IMR-90 (cell line): ENCODE results near the gene SERP2. TPM values are rescaled to one million over a fixed set of nuclear protein-coding genes. Genes with fewer than 3 reads are reported as not detected.

Experiments used
- ATAC-seq: fragments of 200-7000 bp; cut with Tn5 transposase; 2 replicates; pipeline ENCODE4 v1.9.1; 2020; ENCODE audit warnings: low read depth, mild to moderate bottlenecking, moderate library complexity
- BruUV-seq: library from RNA; stranded (reverse); fragments of 400-500 nt; replicated peaks from 2 replicates; lab custom pipeline; 2021; lab: Mats Ljungman, UMichigan
- CTCF ChIA-PET: fragments of 300-600 bp; formaldehyde crosslinking; extraction: SDS; loops from one replicate; lab custom pipeline; 2021; ENCODE audit warnings: antibody characterized with exemption; lab: Yijun Ruan, JAX
- POLR2A ChIA-PET: fragments of 300-600 bp; sonication (Branson Sonifier 250); formaldehyde crosslinking; loops from one replicate; lab custom pipeline; 2022; ENCODE audit warnings: antibody characterized with exemption; ENCODE audit not compliant: unreplicated experiment; lab: Charles Lee
- DNase-seq: peaks from one replicate; pipeline ENCODE4 v3.0.0; 2013
- H2AFZ ChIP-seq: replicated peaks from 2 replicates; pipeline ENCODE3; 2013; ENCODE audit warnings: low read length, mild to moderate bottlenecking; ENCODE audit not compliant: poor library complexity
- H2AK5ac ChIP-seq: 2 replicates; pipeline ENCODE4 v1.6.1; 2013; ENCODE audit warnings: low read depth, low read length, inconsistent platforms
- H2AK9ac ChIP-seq: replicated peaks from 2 replicates; pipeline ENCODE3; 2013; ENCODE audit warnings: mild to moderate bottlenecking, low read depth, low read length, moderate library complexity; ENCODE audit not compliant: poor library complexity
- H2BK120ac ChIP-seq: 2 replicates; pipeline ENCODE4 v1.6.1; 2013; ENCODE audit warnings: low read depth, low read length, inconsistent platforms
- H2BK15ac ChIP-seq: 3 replicates; pipeline ENCODE4 v1.6.1; 2013; ENCODE audit warnings: low read depth, low read length, inconsistent platforms
- H2BK20ac ChIP-seq: 2 replicates; pipeline ENCODE4 v1.6.1; 2013; ENCODE audit warnings: low read depth, mild to moderate bottlenecking, inconsistent platforms, low read length, moderate library complexity
- H2BK5ac ChIP-seq: 2 replicates; pipeline ENCODE4 v1.6.1; 2013; ENCODE audit warnings: mild to moderate bottlenecking, low read depth, low read length, inconsistent platforms; ENCODE audit not compliant: poor library complexity, severe bottlenecking
- H3K14ac ChIP-seq: replicated peaks from 2 replicates; pipeline ENCODE4 v1.6.1; 2013; ENCODE audit warnings: low read depth, low read length, inconsistent platforms
- H3K18ac ChIP-seq: 2 replicates; pipeline ENCODE4 v1.6.1; 2013; ENCODE audit warnings: low read depth, low read length, control low read depth
- H3K23ac ChIP-seq: 2 replicates; pipeline ENCODE4 v1.6.1; 2013; ENCODE audit warnings: low read depth, low read length, inconsistent platforms
- H3K27ac ChIP-seq: 2 replicates; pipeline ENCODE4 v1.5.1; 2013; ENCODE audit warnings: mild to moderate bottlenecking, control low read depth, low read length; ENCODE audit not compliant: insufficient read depth
- H3K27me3 ChIP-seq: 2 replicates; pipeline ENCODE4 v1.6.1; 2013; ENCODE audit warnings: low read length; ENCODE audit not compliant: control insufficient read depth, insufficient read depth
- H3K36me3 ChIP-seq: 2 replicates; pipeline ENCODE4 v1.6.1; 2013; ENCODE audit warnings: low read length, mixed read lengths; ENCODE audit not compliant: control insufficient read depth, insufficient read depth
- H3K4ac ChIP-seq: 2 replicates; pipeline ENCODE4 v1.6.1; 2013; ENCODE audit warnings: low read depth, low read length, inconsistent platforms
- H3K4me1 ChIP-seq: 2 replicates; pipeline ENCODE4 v1.6.1; 2013; ENCODE audit warnings: low read length, mixed read lengths; ENCODE audit not compliant: control insufficient read depth, insufficient read depth
- H3K4me2 ChIP-seq: 2 replicates; pipeline ENCODE4 v1.6.1; 2013; ENCODE audit warnings: low read depth, mild to moderate bottlenecking, control low read depth, low read length, moderate library complexity
- H3K4me3 ChIP-seq: 2 replicates; pipeline ENCODE4 v1.5.1; 2013; ENCODE audit warnings: low read depth, mild to moderate bottlenecking, control low read depth, low read length, moderate library complexity; ENCODE audit not compliant: insufficient read depth
- H3K56ac ChIP-seq: 2 replicates; pipeline ENCODE4 v1.6.1; 2013; ENCODE audit warnings: low read length, inconsistent platforms; ENCODE audit not compliant: insufficient read depth; ENCODE audit errors: extremely low read depth
- H3K79me1 ChIP-seq, 2 experiments: 2 replicates each; pipeline ENCODE4 v1.6.1; 2013; ENCODE audit warnings: low read length in 2 of 2, inconsistent platforms in 1 of 2, low read depth in 1 of 2
- H3K9ac ChIP-seq: 2 replicates; pipeline ENCODE4 v1.6.1; 2013; ENCODE audit warnings: low read depth, low read length, control low read depth
- H3K9me1 ChIP-seq: 2 replicates; pipeline ENCODE4 v1.6.1; 2013; ENCODE audit warnings: low read length, inconsistent platforms; ENCODE audit not compliant: insufficient read depth
- H3K9me3 ChIP-seq: 2 replicates; pipeline ENCODE4 v1.6.1; 2013; ENCODE audit warnings: low read length; ENCODE audit not compliant: control insufficient read depth, insufficient read depth
- H4K20me1 ChIP-seq: 2 replicates; pipeline ENCODE4 v1.6.1; 2013; ENCODE audit warnings: low read length, inconsistent platforms; ENCODE audit not compliant: insufficient read depth
- H4K5ac ChIP-seq: 2 replicates; pipeline ENCODE4 v1.6.1; 2013; ENCODE audit warnings: mild to moderate bottlenecking, low read depth, low read length, control low read depth
- H4K8ac ChIP-seq, 2 experiments: 2 replicates each; pipeline ENCODE4 v1.6.1; 2013; ENCODE audit warnings: low read depth in 2 of 2, low read length in 2 of 2, control low read depth in 1 of 2, inconsistent platforms in 1 of 2
- H4K91ac ChIP-seq: 2 replicates; pipeline ENCODE4 v1.6.1; 2013; ENCODE audit warnings: low read depth, low read length, inconsistent platforms; ENCODE audit not compliant: insufficient read depth
- BHLHE40 ChIP-seq: fragments of 150-350 bp; IDR thresholded peaks from 2 replicates; pipeline ENCODE4 v1.6.1; 2016; ENCODE audit warnings: mild to moderate bottlenecking, low read depth, low read length
- CEBPB ChIP-seq: IDR thresholded peaks from 2 replicates; pipeline ENCODE4 v1.6.1; 2012; ENCODE audit warnings: low read depth, low read length, improper control_type of control experiment
- CHD1 ChIP-seq: IDR thresholded peaks from 2 replicates; pipeline ENCODE4 v1.6.1; 2012; ENCODE audit warnings: low read depth, low read length, improper control_type of control experiment
- CTCF ChIP-seq: conservative IDR thresholded peaks from 2 replicates; pipeline ENCODE4 v1.5.1; 2012; ENCODE audit warnings: mild to moderate bottlenecking, low read depth, low read length, improper control_type of control experiment
- ELK1 ChIP-seq: fragments of 150-350 bp; IDR thresholded peaks from 2 replicates; pipeline ENCODE4 v1.6.1; 2016; ENCODE audit warnings: low read depth, mild to moderate bottlenecking, low read length, moderate library complexity, borderline replicate concordance
- FOS ChIP-seq: fragments of 150-350 bp; IDR thresholded peaks from 2 replicates; pipeline ENCODE4 v1.6.1; 2016; ENCODE audit warnings: low read depth, low read length
- MAFK ChIP-seq: IDR thresholded peaks from 2 replicates; pipeline ENCODE4 v1.6.1; 2012; ENCODE audit warnings: low read depth, low read length, improper control_type of control experiment
- MAZ ChIP-seq: IDR thresholded peaks from 2 replicates; pipeline ENCODE4 v1.6.1; 2012; ENCODE audit warnings: low read depth, mild to moderate bottlenecking, low read length, improper control_type of control experiment, moderate library complexity, borderline replicate concordance
- MXI1 ChIP-seq: IDR thresholded peaks from 2 replicates; pipeline ENCODE4 v1.6.1; 2012; ENCODE audit warnings: low read depth, mild to moderate bottlenecking, low read length, moderate library complexity, borderline replicate concordance
- NFE2L2 ChIP-seq: fragments of 150-350 bp; IDR thresholded peaks from 2 replicates; pipeline ENCODE4 v1.6.1; 2016; ENCODE audit warnings: low read depth, mild to moderate bottlenecking, low read length
- POLR2A ChIP-seq: IDR thresholded peaks from 2 replicates; pipeline ENCODE4 v1.6.1; 2012; ENCODE audit warnings: mild to moderate bottlenecking, low read depth, low read length
- RAD21 ChIP-seq: IDR thresholded peaks from 2 replicates; pipeline ENCODE4 v1.6.1; 2012; ENCODE audit warnings: low read length, improper control_type of control experiment
- RCOR1 ChIP-seq: IDR thresholded peaks from 2 replicates; pipeline ENCODE4 v1.6.1; 2012; ENCODE audit warnings: mild to moderate bottlenecking, low read length, improper control_type of control experiment; ENCODE audit not compliant: insufficient replicate concordance
- RFX5 ChIP-seq: IDR thresholded peaks from 2 replicates; pipeline ENCODE4 v1.8.0; 2012; ENCODE audit warnings: low read depth, mild to moderate bottlenecking, low read length, moderate library complexity
- SMC3 ChIP-seq: fragments of 150-350 bp; IDR thresholded peaks from 2 replicates; pipeline ENCODE4 v1.6.1; 2016; ENCODE audit warnings: low read depth, mild to moderate bottlenecking, antibody characterized with exemption, low read length, moderate library complexity
- USF2 ChIP-seq: fragments of 150-350 bp; IDR thresholded peaks from 2 replicates; pipeline ENCODE4 v1.6.1; 2017; ENCODE audit warnings: mild to moderate bottlenecking, antibody characterized with exemption, low read length, low read depth
- WGBS, 2 experiments: methylation state at CpG; one replicate each; pipeline versions ENCODE4 v1.1.5 to v1.1.7; 2013; ENCODE audit warnings: missing lambda C conversion rate in 2 of 2; ENCODE audit not compliant: insufficient read length in 1 of 2; ENCODE audit errors: extremely low coverage in 2 of 2; 5-methylcytosine and 5-hydroxymethylcytosine counted together
- dilution Hi-C: fragments of 300-500 bp; cut with HindIII; formaldehyde crosslinking; loops from one replicate; pipeline ENCODE4 v1.14.3; 2018; ENCODE audit warnings: low sequenced_read_pairs; ENCODE audit not compliant: unreplicated experiment
- in situ Hi-C: fragments of 300-500 bp; cut with MboI; formaldehyde crosslinking; loops from 3 replicates; pipeline ENCODE4 v1.14.3; 2019; ENCODE audit warnings: low sequenced_read_pairs, inconsistent platforms, mixed read lengths
- intact Hi-C: fragments of 100-400 bp; cut with micrococcal nuclease; formaldehyde crosslinking; loops from 2 replicates; pipeline ENCODE4 v1.10.0; 2022
- polyA plus RNA-seq, 3 experiments: library from polyadenylated mRNA; depleted of rRNA; stranded (reverse); fragments of >200 nt; gene quantifications; 2 replicates each; pipeline ENCODE4 v1.2.3, GENCODE V29; 2012; ENCODE audit warnings: low replicate concordance in 1 of 3
- total RNA-seq: library from RNA; depleted of rRNA; stranded (reverse); fragments of >200 nt; gene quantifications from 2 replicates; pipeline ENCODE4 v1.2.3, GENCODE V29; 2012

The SERP2 gene
- total and polyA plus RNA-seq, 2 of the 4 experiments (the other 2 are of a cell fraction), result 0.54 to 1.4 TPM

GRCh38 chr13:44388427-44389059 is 14.9 kb downstream of the SERP2 start:
- H3K27ac ChIP-seq, result no peak overlapping the region
- POLR2A ChIA-PET, result no interaction called here
- CTCF ChIA-PET, result no interaction called here
- dilution Hi-C loops (no loop called here), intact Hi-C loops (no loop called here), in situ Hi-C loops (no loop called here)
- H4K8ac ChIP-seq, result no peak overlapping the region
- H4K20me1 ChIP-seq, result no peaks in the 10 kb centered on the region
- H3K18ac ChIP-seq, result no peak overlapping the region
- no peak overlapping the region for H3K14ac ChIP-seq
- H2BK120ac ChIP-seq, result no peak overlapping the region
- no peak overlapping the region for H2BK20ac ChIP-seq
- H4K91ac ChIP-seq, result no peak overlapping the region
- peaks cover 2% of the 10 kb centered on the region; the same call in 1 of the 2 replicates for H3K27me3 ChIP-seq
- no peak overlapping the region for H2BK5ac ChIP-seq
- H3K9me1 ChIP-seq, result no peaks in the 10 kb centered on the region; the same call in 1 of the 2 replicates
- no peak overlapping the region for H3K4ac ChIP-seq
- H4K5ac ChIP-seq, result no peak overlapping the region
- no peak overlapping the region for H2AK9ac ChIP-seq
- ATAC-seq (no peak), DNase-seq (no peak)
- H3K9me3 ChIP-seq, result no peaks in the 10 kb centered on the region
- no peak overlapping the region; the same call in 1 of the 2 replicates for H3K23ac ChIP-seq
- no CpG with 5 or more reads among the region's 7 CpGs for WGBS, 2 experiments
- no peaks in the 10 kb centered on the region for H3K4me1 ChIP-seq
- no peak overlapping the region for H2AK5ac ChIP-seq
- no peak overlapping the region for H2BK15ac ChIP-seq
- TF ChIP-seq RFX5, result no peak
- TF ChIP-seq CEBPB, result no peak
- TF ChIP-seq SMC3, result no peak
- no peak for TF ChIP-seq POLR2A
- TF ChIP-seq CHD1, result no peak
- TF ChIP-seq ELK1, result no peak
- TF ChIP-seq MAZ, result no peak
- no peak for TF ChIP-seq MXI1
- no peak for TF ChIP-seq BHLHE40
- TF ChIP-seq RAD21, result no peak
- TF ChIP-seq CTCF, result no peak
- no peak for TF ChIP-seq MAFK
- TF ChIP-seq RCOR1, result no peak
- no peak for TF ChIP-seq USF2
- TF ChIP-seq FOS, result no peak
- no peak for TF ChIP-seq NFE2L2
- no peak overlapping the region for H3K9ac ChIP-seq
- no TSS peak for BruUV-seq
- H3K4me3 ChIP-seq, result no peak overlapping the region
- H3K4me2 ChIP-seq, result no peak overlapping the region
- no peak overlapping the region for H2AFZ ChIP-seq
- no peaks in the 10 kb centered on the region for H3K36me3 ChIP-seq
- no peak overlapping the region for H3K56ac ChIP-seq
- H3K79me1 ChIP-seq, result no peaks in the 10 kb centered on the region
